Breast epithelium (tissue), 3 donors: Measurements from ENCODE around the gene SRPK3.

Experiments used
- CTCF ChIP-seq, 3 donors: fragments of 450-650 bp; IDR thresholded peaks; one replicate each; pipeline ENCODE4 v1.5.1; 2016 to 2017; ENCODE audit warnings: antibody characterized with exemption in 3 of 3, mild to moderate bottlenecking in 3 of 3, moderate library complexity in 3 of 3
- POLR2A ChIP-seq: fragments of 450-650 bp; IDR thresholded peaks from one replicate; pipeline ENCODE4 v1.6.1; 2016; ENCODE audit warnings: antibody characterized with exemption, mild to moderate bottlenecking, moderate library complexity
- POLR2AphosphoS5 ChIP-seq, 3 donors: sonication (generic); formaldehyde crosslinking; IDR thresholded peaks; one replicate each; pipeline ENCODE4 v1.6.1; 2017; ENCODE audit warnings: antibody characterized with exemption in 3 of 3

- TF ChIP-seq CTCF (IDR thresholded peaks at IDR 0.05) (no peak), POLR2AphosphoS5 (IDR thresholded peaks at IDR 0.05) (no peak), POLR2A (no peak)
Measured at GRCh38 chrX:153829549-153829798, 48.6 kb downstream of the SRPK3 start.
